Peyer's patch (tissue), 4 donors: ENCODE results near the gene LY6G6C.

Experiments
- POLR2A ChIP-seq, 2 donors: fragments of 450-650 bp; IDR thresholded peaks; one replicate each; pipeline ENCODE4 v1.5.1; 2017; ENCODE audit warnings: antibody characterized with exemption in 2 of 2, mild to moderate bottlenecking in 2 of 2, moderate library complexity in 2 of 2
- TF ChIP-seq, protein P1 (sequence below), 6 experiments: fragments of 450-650 bp in 4 of 6; fragments of 200-600 bp in 2 of 6; sonication (generic) in 1 of 6; IDR thresholded peaks; one replicate each; pipeline ENCODE4 v1.5.1; 2017 to 2019; ENCODE audit warnings: antibody characterized with exemption in 6 of 6, mild to moderate bottlenecking in 3 of 6, moderate library complexity in 1 of 6

DNA sequence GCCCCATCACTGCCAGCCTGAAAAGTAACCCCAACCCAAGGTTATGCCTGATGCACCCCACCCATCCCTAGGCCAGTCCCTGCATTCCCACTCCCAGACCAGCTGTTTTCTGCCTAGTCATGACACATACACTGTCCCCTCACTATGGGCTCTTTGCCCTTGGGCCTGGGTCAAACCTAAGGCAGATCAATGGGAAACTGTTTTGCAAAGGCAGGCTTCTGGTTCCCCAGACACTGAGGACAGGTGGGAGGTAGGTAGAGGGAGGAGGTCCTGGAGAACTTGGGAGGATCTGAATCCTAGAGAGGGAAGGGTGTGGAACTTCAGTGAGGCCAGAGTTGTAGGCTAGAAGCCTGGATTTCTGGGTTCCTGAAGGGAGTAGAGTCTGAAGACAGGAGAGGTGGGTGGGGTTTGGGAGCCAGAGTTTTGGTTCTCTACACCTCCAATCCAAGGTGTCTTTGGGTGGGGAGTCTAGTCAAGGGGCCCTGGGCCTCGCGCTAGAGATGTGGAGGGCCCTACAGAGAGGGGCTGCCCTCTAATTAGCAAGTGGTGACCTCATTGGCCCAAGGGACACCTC lies 12.8 kb upstream of the LY6G6C start:
- TF ChIP-seq, protein P1, sequence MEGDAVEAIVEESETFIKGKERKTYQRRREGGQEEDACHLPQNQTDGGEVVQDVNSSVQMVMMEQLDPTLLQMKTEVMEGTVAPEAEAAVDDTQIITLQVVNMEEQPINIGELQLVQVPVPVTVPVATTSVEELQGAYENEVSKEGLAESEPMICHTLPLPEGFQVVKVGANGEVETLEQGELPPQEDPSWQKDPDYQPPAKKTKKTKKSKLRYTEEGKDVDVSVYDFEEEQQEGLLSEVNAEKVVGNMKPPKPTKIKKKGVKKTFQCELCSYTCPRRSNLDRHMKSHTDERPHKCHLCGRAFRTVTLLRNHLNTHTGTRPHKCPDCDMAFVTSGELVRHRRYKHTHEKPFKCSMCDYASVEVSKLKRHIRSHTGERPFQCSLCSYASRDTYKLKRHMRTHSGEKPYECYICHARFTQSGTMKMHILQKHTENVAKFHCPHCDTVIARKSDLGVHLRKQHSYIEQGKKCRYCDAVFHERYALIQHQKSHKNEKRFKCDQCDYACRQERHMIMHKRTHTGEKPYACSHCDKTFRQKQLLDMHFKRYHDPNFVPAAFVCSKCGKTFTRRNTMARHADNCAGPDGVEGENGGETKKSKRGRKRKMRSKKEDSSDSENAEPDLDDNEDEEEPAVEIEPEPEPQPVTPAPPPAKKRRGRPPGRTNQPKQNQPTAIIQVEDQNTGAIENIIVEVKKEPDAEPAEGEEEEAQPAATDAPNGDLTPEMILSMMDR (IDR thresholded peaks at IDR 0.05) = no peak
- no peak for TF ChIP-seq POLR2A (IDR thresholded peaks at IDR 0.05)
